C4-2B (cell line): ENCODE data around the gene POLR1D.

Source experiments
- ZFX ChIP-seq: fragments of 450-650 bp; IDR thresholded peaks from 2 replicates; pipeline ENCODE4 v1.6.1; 2017
- TF ChIP-seq, protein P1 (sequence below): fragments of 450-650 bp; conservative IDR thresholded peaks from 2 replicates; pipeline ENCODE4 v1.5.1; 2017; ENCODE audit warnings: mild to moderate bottlenecking

DNA sequence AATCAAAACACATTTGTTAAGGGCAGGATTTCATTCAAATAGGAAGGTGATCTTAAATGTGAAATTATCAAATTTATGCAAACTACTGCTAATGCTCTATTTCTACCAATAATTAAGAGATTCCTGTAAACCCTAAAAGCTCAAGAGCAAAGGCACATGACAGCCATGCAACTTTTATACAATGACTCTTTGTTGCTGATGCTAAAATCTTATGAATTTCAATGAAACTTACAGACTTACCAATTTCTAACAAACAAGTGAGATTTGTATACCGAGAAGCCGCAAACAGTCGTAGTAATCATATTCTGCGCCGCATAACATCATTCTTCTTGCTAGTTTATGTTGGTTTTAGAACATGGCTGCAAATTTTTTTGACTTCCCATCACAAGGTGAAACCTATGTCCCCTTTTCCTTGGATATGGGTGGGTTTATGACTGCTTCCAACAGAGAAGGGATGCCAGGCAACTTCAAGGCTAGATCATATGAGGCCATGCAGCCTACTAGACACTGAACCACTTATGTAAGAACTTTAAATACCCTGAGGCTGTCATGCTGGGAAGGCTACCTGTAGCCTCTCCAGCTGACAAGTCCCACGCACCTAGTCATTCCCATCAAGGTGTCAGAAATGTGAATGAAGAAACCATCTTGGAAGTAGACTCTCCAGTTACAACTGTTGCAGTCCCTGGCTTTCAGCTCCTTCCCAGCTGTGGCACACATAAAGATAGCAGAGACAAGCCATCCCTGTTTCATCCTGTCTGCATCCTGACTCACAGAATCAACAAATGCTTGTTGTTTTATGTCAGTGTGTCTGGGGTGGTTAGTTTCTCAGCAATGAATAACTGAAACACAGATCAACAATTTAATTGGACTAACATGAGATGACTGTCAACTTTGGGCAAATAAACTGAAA is 43.3 kb upstream of the POLR1D start:
- TF ChIP-seq, protein P1, sequence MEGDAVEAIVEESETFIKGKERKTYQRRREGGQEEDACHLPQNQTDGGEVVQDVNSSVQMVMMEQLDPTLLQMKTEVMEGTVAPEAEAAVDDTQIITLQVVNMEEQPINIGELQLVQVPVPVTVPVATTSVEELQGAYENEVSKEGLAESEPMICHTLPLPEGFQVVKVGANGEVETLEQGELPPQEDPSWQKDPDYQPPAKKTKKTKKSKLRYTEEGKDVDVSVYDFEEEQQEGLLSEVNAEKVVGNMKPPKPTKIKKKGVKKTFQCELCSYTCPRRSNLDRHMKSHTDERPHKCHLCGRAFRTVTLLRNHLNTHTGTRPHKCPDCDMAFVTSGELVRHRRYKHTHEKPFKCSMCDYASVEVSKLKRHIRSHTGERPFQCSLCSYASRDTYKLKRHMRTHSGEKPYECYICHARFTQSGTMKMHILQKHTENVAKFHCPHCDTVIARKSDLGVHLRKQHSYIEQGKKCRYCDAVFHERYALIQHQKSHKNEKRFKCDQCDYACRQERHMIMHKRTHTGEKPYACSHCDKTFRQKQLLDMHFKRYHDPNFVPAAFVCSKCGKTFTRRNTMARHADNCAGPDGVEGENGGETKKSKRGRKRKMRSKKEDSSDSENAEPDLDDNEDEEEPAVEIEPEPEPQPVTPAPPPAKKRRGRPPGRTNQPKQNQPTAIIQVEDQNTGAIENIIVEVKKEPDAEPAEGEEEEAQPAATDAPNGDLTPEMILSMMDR, result no peak
- TF ChIP-seq ZFX, result no peak
